Left hindlimb (tissue), 1 donor: ENCODE data around the gene SLC16A14.
"Not testable (repeated sequence)": the region's sequence is repeated elsewhere in the genome, so short reads cannot be mapped to it uniquely, and the experiment has no call there.

Experiments
- DNase-seq: peaks from one replicate; pipeline ENCODE4 v3.0.0-alpha.2; 2018

The SLC16A14 gene, protein sequence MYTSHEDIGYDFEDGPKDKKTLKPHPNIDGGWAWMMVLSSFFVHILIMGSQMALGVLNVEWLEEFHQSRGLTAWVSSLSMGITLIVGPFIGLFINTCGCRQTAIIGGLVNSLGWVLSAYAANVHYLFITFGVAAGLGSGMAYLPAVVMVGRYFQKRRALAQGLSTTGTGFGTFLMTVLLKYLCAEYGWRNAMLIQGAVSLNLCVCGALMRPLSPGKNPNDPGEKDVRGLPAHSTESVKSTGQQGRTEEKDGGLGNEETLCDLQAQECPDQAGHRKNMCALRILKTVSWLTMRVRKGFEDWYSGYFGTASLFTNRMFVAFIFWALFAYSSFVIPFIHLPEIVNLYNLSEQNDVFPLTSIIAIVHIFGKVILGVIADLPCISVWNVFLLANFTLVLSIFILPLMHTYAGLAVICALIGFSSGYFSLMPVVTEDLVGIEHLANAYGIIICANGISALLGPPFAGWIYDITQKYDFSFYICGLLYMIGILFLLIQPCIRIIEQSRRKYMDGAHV

DNA sequence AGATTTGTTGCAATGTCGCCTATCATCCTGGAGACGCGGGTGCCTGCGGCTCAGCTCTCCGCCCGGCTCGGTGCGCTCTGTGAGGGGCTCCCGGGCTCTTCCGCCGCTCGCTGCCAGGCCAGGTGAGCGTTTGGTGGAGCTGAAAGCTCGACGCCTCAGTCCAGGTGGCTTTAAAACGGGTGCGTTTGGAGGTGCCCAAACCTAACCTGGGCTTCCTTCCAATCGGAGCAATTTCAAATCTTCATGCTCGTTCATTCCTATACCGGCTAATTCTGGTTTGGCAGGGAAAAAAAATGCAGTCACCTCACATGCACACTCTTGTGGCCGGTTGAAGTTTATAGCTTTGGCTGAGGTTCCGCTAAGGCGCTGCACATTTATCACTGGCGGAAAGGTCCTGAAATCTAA lies at the start of gene SLC16A14:
Gene SLC16A14, minus strand, starts transcription at position 274 of the 405 bp plus-strand sequence. CDS start 9,572 bp downstream, outside the sequence.
- DNase-seq: no peak

DNA sequence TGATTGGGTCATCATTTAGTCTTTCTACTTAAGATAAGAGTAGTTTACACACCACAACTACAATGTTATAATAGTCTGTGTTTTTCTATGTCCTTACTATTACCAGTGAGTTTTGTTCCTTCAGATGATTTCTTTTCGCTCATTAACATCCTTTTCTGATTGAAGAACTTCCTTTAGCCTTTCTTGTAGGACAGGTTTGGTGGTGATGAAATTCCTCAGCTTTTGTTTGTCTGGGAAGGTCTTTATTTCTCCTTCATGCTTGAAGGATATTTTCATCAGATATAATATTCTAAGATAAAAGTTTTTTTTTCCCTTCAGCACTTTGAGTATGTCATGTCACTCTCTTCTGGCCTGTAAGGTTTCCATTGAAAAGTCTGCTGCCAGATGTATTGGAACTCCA lies 38.0 kb upstream of the SLC16A14 start:
- DNase-seq: no peak

DNA sequence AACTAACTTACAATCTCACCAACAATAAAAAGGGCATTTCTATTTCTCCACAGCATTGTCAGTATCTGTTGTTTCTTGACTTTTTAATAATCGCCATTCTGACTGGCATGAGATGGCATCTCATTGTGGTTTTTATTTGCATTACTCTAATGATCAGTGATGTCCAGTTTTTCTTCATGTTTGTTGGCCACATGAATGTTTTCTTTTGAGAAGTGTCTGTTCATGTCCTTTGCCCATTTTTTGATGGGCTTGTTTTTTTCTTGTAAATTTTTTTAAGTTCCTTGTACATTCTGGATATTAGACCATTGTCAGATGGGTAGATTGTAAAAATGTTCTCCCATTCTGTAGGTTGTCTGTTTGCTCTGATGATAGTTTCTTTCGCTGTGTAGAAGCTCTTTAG lies 33.2 kb upstream of the SLC16A14 start:
- not testable (repeated sequence) for DNase-seq

DNA sequence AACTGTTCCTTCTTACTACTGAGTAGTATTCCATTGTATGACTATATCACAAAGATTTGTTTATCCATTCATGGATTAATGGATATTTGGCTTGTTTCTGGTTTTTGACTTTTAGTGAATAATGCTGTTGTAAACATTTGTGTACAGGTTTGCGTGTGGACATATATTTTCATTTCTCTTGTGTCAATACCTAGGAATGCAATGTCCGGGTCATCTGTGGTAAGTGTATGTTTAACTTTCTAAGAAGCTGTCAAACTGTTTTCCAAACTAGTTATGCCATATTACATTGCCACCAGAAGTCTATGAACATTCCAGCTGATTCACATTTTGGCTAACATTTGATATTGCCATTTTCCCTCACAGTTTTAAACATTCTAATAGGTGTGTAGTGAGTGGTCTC lies 29.1 kb upstream of the SLC16A14 start:
- no peak for DNase-seq

DNA sequence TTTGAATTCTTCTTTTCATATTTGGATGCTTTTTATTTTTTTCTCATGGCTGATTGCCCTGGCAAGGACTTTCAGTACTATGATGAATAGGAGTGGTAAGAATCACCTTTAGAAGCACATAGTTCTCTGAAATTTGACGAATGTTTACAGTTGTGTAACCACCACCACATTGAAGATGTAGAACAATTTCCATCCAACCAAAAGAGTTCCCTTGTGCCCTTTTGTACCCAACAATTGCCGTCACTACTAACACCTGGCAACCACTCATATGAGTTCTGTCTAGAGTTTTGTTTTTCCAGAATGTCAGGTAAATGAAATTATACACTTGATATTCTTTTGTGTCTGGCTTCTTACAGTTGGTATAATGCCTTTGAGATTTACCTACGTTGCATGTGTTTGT lies 28.7 kb upstream of the SLC16A14 start:
- no peak for DNase-seq

DNA sequence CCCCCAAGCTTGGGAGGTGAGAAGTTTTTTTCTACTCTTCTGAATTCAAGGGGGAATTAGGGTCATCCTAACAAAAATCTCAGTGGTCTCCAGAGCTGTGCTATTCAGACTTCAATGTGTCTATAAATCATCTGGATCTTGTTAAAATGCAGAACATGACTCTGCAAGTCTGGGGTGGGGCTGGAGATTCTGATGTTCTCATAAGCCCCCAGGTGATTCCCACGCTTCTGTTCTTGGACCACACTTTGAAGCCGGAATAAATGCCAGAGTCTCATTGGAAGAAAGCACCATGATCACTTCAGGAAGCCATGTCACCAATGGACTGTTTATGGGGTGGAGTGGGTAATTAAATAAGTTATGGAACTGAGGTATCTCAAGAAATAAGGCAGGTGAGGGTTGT lies 22.2 kb upstream of the SLC16A14 start:
- no peak for DNase-seq

DNA sequence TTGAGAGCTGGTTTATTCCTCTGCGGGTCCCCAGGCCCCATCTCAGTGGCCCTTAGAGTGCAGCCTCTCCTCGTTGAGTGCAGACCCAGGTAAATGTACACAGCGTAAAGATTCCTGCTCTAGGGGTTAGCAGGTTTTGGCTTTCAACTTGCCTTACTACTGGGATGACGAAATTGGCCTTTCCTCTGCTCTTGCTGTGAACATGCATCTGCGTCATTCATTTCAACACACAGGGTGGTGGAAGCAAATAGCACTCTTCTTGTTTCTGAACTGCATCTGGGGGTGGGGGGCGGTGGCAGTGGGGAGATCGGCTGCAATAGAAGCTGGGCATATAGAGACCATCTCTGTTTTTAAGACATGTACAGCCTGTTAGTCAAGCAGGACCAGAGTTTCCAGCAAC lies 16.5 kb upstream of the SLC16A14 start:
- DNase-seq: no peak

DNA sequence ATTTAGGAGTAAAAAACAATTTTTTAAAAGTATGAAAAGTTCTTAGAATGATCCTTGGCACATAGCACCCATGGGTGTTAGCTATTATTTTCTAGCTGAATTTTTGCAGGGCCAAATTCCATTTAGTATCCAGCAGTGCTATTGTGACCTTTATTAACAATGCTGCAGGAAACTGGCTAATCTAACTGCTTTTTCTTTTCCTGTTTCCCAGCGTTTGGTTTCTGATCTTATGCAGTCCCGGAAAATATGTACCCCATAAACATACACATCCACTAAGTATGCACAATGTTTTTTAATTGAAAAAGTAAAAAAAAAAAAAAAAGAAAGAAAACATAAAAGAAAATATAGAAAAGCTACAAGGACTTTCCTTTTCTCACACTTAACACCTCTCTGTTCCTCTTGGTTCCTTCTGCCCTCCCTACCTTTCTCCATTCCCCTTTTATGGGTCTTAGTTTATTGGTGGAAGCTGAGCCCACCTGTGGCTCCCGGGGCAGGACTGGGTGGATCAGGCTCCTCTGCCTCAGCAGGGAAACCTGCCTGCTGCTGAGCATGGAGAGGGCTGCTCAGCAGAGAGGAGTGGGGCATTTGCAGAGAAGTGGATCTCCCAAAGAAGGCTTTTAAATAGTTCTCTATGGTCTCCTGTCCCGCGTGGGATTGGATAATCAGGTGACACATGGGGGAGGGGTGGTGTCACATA lies 9.3 kb upstream of the SLC16A14 start:
- no peak for DNase-seq

DNA sequence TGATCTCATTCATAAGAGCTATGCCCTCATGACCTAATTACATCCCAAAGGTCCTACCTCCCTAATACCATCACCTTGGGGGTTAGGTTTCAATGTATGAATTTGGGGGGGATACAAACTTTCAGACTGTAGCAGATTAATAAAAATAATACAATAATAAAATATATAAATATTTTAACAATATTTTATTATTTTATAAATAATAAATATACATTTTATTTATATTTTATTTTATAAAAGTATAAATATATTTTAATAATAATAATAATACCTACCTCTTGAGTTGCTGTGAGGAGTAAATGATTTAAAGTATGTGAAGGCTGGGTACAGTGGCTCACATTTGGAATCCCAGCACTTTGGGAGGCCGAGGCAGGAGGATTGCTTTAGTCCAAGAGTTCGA lies 8.1 kb upstream of the SLC16A14 start:
- DNase-seq: no peak

DNA sequence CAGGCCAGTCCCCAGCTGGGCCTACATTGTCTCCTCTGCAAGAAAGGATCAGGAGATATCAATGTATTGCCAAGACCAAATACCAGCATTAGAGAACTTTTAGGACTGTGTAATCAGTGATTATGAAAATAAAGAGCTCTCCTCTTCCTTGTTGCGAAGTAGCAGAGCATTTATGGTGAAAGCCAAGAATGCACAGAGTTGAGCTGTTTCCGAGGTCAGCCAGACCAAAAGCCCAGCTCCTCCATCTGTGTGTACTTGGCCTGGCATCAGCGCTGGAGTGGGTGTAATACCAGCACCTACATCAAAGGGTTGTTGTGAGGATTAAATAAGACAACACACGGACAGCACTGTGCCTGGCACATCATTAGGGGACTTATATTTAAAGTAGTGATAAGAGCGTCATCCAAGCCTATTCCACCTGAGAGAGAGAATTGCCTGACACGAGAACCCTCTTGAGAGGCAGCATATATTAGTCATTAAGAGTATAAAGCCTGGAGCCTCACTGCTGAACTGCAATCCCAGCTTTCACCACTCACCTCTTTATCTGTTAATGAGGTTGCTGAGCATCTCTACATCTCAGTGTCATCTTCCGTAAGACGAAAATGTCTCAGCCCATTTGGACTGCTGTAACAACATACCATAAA lies 7.4 kb upstream of the SLC16A14 start:
- DNase-seq: no peak

DNA sequence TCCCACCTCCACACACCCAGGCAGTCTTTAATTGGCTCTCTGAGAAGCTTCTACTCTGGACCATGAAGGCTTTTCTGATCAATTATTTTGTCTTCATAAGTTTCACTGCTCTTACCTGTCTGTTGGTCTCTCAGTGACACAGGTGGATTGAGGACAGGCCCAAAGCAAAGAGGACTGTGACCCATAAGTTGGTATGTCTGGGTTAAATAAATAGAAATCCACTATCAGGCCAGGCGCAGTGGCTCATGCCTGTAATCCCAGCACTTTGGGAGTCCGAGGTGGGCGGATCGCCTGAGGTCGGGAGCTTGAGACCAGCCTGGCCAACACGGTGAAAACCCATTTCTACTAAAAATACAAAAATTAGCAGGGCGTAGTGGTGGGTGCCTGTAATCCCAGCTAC lies 2.7 kb upstream of the SLC16A14 start:
- DNase-seq: no peak

DNA sequence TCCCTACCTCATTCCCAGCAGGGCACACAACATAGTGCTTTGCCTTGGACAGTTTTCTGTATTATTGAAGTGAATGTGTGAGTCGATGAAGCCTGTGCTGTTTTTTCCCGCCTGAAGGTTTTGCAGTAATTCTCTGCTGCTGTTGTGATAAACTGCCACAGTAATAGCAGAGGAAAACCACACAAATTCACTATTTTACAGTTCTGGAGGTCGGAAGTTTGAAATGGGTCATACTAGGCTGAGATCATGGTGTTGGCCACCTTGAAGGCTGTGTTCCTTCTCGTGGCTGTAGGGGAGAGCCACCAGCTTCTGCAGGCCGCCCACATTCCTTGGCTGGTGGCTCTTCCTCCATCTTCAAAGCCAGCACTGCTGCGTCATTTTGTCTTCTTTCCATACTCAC lies 678 bp upstream of the SLC16A14 start:
- DNase-seq: no peak

DNA sequence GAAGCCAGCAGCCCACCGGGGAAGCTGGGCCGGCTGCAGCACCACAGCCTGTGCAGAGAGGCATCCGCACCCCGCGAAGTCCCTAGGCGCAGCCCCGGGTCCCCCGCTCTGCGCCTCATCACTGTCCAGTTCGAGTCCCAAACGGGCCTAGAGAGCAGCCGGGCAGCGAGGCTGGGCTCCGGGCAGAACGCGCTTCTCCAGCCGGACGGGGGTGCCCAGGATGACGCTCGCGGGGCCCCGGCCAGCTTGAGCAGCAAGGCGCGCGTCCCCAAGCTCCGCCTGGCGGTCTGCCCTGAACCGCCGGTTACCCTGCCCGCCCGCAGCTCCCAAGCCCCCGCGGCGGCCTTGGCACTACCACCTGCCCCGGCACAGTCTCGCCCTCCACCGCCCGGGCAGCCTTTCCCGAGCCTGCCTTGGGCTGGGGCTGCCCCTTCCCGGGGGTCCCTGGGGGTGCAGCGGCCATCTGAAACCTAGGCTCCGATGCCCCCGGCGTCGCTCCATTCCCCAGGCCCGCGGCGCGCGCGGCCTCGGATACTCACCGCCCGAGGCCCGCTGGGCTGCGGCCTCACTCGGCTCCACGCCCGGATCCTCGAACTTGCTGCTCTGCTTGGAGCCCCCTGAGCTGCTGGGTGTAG lies 591 bp downstream of the SLC16A14 start:
- DNase-seq: peak; percentile 65

DNA sequence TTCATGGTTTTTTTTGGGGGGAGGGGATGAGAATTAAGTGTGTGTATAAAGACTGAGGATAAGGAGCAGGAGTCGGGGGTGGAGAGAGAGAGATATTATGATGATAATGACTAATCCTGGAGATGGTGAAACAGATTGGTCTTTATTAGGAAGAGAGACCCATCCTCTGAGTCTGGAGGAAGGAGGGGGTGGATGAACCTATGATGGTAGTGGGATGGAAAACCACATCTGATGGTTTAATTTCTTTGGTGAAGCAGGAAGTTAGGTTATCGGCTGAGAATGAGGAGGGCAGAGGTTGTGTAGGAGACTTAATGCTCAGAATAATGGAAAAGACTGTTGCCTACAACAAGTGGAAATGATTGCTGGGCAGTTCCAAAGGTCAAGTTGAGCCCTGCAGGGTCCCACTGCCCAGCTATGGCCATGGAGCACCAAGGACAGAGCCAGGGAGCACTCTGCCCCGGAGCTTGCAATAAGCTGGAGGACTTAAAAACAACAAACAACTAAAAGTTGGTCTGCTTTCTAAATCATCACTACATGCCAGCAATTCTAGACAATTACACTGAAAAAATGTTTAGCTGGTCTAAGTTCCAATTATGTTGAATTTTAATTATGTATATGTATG lies 7.9 kb downstream of the SLC16A14 start:
- DNase-seq: no peak

DNA sequence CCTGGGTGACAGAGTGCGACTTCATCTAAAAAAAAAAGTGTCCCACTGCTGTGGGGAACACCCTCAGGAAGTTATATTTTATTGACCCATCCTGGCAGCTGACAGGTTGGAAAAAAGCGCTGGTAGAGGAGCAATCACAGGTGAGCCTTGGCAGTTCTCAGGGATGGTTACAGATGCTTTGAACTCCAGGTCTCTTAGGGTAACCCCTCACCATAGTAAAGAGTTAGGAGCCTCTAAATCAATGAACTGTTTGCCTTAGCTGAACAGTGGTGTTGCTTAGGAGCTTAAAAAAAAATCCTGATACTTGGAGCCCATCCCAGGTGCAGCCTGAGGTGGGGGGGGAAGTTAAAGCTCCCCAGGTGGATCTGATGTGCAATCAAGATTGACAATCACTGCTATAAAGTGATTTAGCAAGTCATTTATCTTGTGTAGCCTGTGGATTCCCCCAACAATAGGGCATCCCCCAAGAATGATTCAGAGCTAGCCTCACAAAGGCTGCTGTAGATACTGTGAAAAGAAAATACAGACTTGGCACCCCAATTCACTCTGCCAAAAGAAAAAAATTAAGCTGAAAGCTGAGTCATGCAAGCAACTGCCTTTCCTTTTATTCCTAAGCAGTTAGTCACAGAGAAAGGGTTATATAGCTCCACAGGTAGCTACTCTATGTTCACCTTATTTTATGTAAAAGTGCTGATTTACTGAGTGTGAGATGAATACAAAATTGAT lies 14.8 kb downstream of the SLC16A14 start:
- no peak for DNase-seq

DNA sequence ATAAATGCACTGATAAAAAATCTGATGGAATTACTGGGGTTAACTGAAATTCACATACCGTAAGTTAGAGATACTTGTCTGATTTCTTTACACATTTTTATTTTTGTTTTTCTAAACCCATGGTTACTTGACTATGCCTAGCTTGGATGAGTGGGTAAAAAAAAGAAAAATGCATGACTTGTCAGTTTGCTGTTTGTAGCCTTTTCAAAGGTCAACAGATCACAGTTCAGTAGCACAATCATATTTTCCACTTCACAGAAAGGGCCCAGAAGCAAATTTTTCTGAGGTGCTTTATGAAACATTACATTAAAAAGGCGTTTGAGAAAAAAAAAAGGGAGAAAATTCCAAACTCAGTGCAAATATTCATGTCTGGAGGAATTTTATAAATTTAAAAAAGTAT lies 16.4 kb downstream of the SLC16A14 start:
- no peak for DNase-seq

DNA sequence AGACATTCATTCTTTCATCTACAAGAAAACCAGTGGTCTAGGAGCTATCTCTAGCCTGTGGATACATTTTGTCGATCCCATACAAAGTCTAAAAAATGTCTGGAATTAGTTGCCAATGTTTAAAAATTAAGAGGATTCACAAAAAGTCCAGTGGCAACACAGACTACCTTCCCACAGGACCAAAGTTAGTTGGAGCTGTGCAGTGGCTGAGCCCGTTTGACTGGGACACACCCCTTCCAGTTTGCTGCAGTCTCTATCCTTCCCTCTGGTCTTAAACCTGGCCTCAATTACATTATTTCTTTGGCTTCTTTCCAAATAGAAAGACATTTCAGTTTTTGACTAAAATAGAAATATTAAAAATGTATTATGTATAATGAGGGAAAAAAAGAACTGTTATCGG lies 18.6 kb downstream of the SLC16A14 start:
- no peak for DNase-seq

DNA sequence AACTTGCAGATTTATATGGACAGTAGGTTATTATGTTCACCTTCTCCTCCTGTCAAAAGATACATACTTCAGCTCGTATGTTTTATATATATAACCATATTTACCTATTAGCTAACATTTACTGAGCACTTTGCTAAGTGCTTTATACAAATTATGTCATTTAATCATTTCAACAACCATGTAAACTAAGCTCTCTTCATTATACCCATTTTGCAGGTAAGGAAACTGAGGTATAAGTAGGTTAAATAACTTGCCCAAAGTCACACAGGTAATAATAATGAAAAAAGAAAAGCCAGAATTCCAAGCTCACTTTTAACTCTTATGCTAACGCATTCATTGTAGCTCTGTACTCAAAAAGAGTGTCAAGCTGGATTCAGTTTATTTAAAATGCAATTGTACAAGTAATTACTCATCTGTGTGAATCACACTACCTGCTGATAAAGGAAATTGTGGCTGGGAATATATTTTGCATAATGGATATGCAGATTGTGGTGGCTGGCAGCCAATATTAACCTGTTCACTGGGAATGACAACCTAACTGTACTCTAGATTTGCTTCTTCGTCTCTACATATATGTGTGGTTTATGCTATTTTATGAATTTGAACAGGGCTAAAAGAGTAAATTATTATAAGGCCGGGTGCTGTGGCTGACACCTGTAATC lies 20.6 kb downstream of the SLC16A14 start:
- no peak for DNase-seq

DNA sequence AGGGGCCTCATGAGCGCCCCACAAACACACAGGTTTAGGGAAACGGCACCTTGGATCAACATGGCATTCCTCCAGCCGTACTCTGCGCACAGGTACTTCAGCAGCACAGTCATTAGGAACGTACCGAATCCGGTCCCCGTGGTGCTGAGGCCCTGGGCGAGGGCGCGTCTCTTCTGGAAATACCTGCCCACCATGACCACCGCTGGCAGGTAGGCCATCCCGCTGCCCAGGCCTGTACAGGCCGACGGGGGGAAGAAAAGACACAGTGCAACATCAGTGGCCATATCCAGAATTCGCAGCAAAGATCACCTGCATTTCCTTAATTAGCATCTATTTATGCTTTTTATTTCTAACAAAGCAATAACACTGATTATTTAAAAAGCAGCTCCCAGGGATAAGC lies 22.2 kb downstream of the SLC16A14 start:
- DNase-seq: no peak

DNA sequence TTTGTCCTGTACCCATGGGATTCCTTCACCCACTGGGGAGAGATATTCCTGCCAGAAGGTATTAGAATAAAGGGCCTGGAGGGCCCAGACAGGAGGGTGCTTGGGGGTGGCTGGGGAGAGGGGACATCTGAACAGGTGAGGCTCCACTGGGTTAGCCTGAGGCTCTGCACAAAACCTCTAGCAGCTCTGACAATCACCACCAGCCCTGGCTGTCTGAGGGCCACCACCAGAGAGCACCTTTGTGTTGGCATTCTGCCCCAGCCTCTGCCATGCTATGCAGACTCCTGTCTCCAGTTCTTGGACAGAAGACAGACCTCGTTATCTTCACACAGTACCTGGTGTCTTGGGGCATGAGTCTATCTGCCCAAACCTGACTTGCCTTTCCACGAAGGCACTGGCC lies 25.3 kb downstream of the SLC16A14 start:
- DNase-seq: no peak

DNA sequence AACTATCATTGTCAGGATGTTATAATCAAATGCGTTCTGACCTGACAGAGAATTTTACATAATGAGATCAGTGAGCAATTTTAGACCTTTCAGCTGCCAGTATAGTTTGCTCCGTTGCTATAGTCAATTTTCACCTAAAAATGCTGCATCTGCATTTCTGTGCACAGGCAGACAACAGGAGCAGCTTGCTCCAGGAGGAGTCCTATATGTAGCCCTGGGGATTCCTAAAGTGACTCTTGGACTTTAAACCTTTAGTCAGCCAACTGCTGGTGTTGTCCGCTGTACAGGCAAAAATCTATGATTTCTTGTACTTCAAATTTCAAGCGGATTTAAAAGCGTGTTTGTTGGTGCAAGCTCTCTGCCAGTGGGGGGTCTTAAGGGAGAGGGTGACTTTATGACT lies 25.7 kb downstream of the SLC16A14 start:
- no peak for DNase-seq

DNA sequence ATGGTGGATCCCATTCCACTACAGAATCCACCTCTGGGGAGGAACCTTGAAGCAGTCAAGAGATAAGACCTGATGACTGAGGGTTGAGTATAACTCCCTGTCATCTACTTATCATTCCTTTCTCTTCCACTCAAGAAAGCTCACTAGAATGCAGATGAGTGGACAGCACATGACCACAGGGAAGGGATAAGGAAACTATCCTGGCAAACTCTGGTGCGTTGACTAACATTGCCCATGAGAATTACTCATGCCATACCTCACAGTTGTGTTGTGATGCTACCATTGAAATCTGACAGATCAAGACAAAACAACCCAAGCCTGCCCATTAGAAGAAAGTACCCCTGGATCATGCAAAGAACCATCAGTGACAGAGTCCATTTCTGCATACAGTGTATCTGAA lies 26.5 kb downstream of the SLC16A14 start:
- no peak for DNase-seq
